CD4-positive, CD25-positive, alpha-beta regulatory T cell (primary cell): ENCODE results near the gene ZNRF2. TPM values are rescaled to one million over a fixed set of nuclear protein-coding genes. Genes with fewer than 3 reads are reported as not detected.
A peak's percentile ranks its signal among the peaks of the same experiment; 100 is the strongest.

Source experiments
- ATAC-seq, 2 donors: fragments of 150-1000 bp; cut with Tn5 transposase; one replicate each; pipeline ENCODE4 v1.10.0; 2021; ENCODE audit warnings: low read depth in 2 of 2, moderate number of reproducible peaks in 2 of 2, moderate library complexity in 1 of 2
- DNase-seq, 3 donors: peaks; one replicate each; pipeline versions ENCODE4 v3.0.0 to v3.0.0-alpha.2; 2012 to 2022; ENCODE audit warnings: mixed read lengths in 1 of 3
- H3K27ac ChIP-seq: one replicate; pipeline ENCODE4 v1.7.0; 2013; ENCODE audit warnings: mild to moderate bottlenecking, low read length; ENCODE audit not compliant: insufficient read depth, poor library complexity, severe bottlenecking
- H3K27me3 ChIP-seq: one replicate; pipeline ENCODE4 v1.7.0; 2013; ENCODE audit warnings: low read length; ENCODE audit not compliant: control insufficient read depth, insufficient read depth
- H3K36me3 ChIP-seq: one replicate; pipeline ENCODE4 v1.7.0; 2013; ENCODE audit warnings: mild to moderate bottlenecking, low read length, moderate library complexity; ENCODE audit not compliant: control insufficient read depth, insufficient read depth
- H3K4me1 ChIP-seq: 2 replicates; pipeline ENCODE4 v1.7.0; 2013; ENCODE audit warnings: mild to moderate bottlenecking, low read length; ENCODE audit not compliant: insufficient read depth, control insufficient read depth, poor library complexity, severe bottlenecking
- H3K4me3 ChIP-seq: one replicate; pipeline ENCODE4 v1.7.0; 2013; ENCODE audit warnings: low read depth, mild to moderate bottlenecking, low read length, moderate library complexity
- H3K9me3 ChIP-seq, 2 experiments: 1 replicate in 1 of 2; 2 replicates in 1 of 2; pipeline ENCODE4 v1.7.0; 2013; ENCODE audit warnings: low read length in 2 of 2, mild to moderate bottlenecking in 1 of 2, moderate library complexity in 1 of 2; ENCODE audit not compliant: control insufficient read depth in 2 of 2
- H3K27ac Mint-ChIP-seq, 3 donors: one replicate each; pipeline ENCODE4 v1.8.0; 2020 to 2022; ENCODE audit warnings: mild to moderate bottlenecking in 3 of 3, mixed read lengths in 3 of 3, moderate library complexity in 2 of 3
- H3K27me3 Mint-ChIP-seq: one replicate; pipeline ENCODE4 v1.8.0; 2022; ENCODE audit warnings: mild to moderate bottlenecking, mixed read lengths
- H3K36me3 Mint-ChIP-seq: one replicate; pipeline ENCODE4 v1.8.0; 2020; ENCODE audit warnings: mixed read lengths
- H3K4me1 Mint-ChIP-seq, 4 donors: one replicate each; pipeline ENCODE4 v1.8.0; 2020 to 2022; ENCODE audit warnings: mixed read lengths in 4 of 4, mild to moderate bottlenecking in 1 of 4
- H3K4me3 Mint-ChIP-seq, 4 donors: one replicate each; pipeline ENCODE4 v1.8.0; 2020 to 2022; ENCODE audit warnings: mild to moderate bottlenecking in 4 of 4, mixed read lengths in 4 of 4, moderate library complexity in 3 of 4
- H3K9me3 Mint-ChIP-seq, 7 donors: one replicate each; pipeline ENCODE4 v1.8.0; 2020 to 2022; ENCODE audit warnings: mixed read lengths in 7 of 7, mild to moderate bottlenecking in 3 of 7, moderate library complexity in 2 of 7
- polyA plus RNA-seq, 4 donors: library from polyadenylated mRNA; unstranded; fragments of 300-500 nt; fragmentation: Illumina TruSeq; gene quantifications; one replicate each; pipeline ENCODE4 v1.2.3, GENCODE V29; 2021
- total RNA-seq: library from RNA; stranded (reverse); gene quantifications from one replicate; pipeline ENCODE4 v1.2.3, GENCODE V29; 2022

The ZNRF2 gene
- total and polyA plus RNA-seq, 5 donors from 2014 or later: 2.1 to 53.1 (median 6.1) TPM

GRCh38 chr7:30351286-30351685 is 66.9 kb downstream of the ZNRF2 start:
- Histone ChIP-seq H3K9me3 (no peaks in the 10 kb centered on the region), H3K36me3 (no peaks in the 10 kb centered on the region), H3K4me1 (peaks cover 56% of the 10 kb centered on the region), H3K27ac (peak overlapping the region; percentile 93), H3K27me3 (no peaks in the 10 kb centered on the region), H3K4me3 (peak overlapping the region; percentile 30)
- Mint-ChIP-seq H3K27me3 (peaks cover 9% of the 10 kb centered on the region), H3K27ac (no peak overlapping the region), H3K36me3 (no peaks in the 10 kb centered on the region), H3K4me3 (no peak overlapping the region), H3K9me3 (no peaks in the 10 kb centered on the region), H3K4me1 (peaks cover 40 to 59% (median 49%) of the 10 kb centered on the region in 4 donors)
- DNase-seq (no peak), ATAC-seq (no peak)

DNA sequence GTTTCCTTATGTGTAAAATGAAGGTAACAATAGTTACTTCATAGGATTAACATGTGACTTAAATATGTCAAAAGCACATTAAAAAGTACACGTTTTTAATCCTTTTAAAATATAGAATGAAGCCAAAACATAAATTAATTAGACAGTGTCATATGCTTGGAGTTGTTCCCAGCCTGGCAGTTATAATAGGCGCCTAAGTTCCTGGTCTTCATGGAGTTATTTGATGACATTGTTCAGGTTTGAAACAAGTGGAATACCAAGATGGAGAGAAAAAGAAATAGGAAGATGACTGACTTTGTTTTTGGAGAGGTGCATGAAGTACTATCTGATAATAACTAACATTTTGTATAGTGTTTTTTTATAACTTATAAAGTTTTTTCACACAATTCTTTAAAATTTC is 67.3 kb downstream of the ZNRF2 start:
- Mint-ChIP-seq H3K9me3 (no peaks in the 10 kb centered on the region), H3K4me3 (no peak overlapping the region), H3K4me1 (peaks cover 37 to 55% (median 45%) of the 10 kb centered on the region in 4 donors), H3K27ac (no peak overlapping the region), H3K36me3 (no peaks in the 10 kb centered on the region), H3K27me3 (peaks cover 9% of the 10 kb centered on the region)
- no peak for DNase-seq
- peak overlapping the region; percentile 30 for H3K4me3 ChIP-seq
- ATAC-seq: no peak
- H3K4me1 ChIP-seq: peaks cover 52% of the 10 kb centered on the region
- no peaks in the 10 kb centered on the region for H3K27me3 ChIP-seq
- no peaks in the 10 kb centered on the region for H3K36me3 ChIP-seq
- H3K27ac ChIP-seq: no peak overlapping the region
- H3K9me3 ChIP-seq: no peaks in the 10 kb centered on the region

DNA sequence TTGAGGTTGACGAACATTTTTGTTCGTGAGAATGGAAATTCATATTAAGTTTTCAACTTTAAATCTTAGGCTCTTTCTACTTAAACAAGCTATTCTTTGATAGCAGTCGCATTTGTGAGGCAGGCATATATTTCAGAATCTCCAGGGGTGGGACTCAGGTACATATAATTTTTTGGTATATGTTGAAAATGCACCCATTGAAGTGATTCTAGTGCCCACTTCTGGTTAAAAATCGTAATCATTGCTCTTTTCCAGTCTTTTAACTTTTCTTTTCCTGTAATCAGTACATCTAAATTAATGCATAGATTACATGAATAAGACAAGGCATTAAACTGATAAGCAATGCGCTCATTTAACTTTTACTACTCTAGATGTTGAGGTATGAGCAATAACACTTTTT is 67.8 kb downstream of the ZNRF2 start:
- peaks cover 9% of the 10 kb centered on the region for H3K27me3 Mint-ChIP-seq
- DNase-seq (peak in 2 of 3 donors; percentile 35 to 58), ATAC-seq (no peak)
- peaks cover 37 to 50% (median 45%) of the 10 kb centered on the region in 4 donors for H3K4me1 Mint-ChIP-seq
- H3K27ac ChIP-seq: no peak overlapping the region
- no peaks in the 10 kb centered on the region for H3K9me3 ChIP-seq
- H3K36me3 Mint-ChIP-seq: peaks cover 4% of the 10 kb centered on the region
- H3K4me1 ChIP-seq: peaks cover 47% of the 10 kb centered on the region
- H3K4me3 ChIP-seq: no peak overlapping the region
- H3K27me3 ChIP-seq: no peaks in the 10 kb centered on the region
- H3K36me3 ChIP-seq: peaks cover 4% of the 10 kb centered on the region
- no peaks in the 10 kb centered on the region for H3K9me3 Mint-ChIP-seq
- H3K27ac Mint-ChIP-seq: peak overlapping the region in 2 of 3 donors; percentile 80 to 81
- peak overlapping the region in 1 of 4 donors; percentile 11 for H3K4me3 Mint-ChIP-seq

DNA sequence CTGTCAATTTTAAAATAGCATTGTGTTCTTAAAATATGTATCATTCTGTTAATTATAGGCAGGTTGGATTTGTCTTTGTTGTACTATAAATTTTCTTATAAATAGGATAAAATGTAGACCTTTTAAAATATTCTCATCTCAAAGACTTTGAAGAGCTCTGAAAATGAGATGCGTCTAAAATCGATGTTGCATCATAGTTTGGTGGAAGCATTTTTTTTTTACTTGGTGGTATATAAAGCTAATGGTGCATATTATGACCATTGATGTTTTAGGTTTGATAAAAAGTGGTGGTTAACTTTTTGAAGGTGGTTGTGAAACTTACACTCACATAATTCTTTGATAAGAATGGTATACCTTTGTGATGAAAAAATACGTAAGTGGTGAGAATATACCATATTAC is 69.1 kb downstream of the ZNRF2 start:
- H3K27me3 ChIP-seq: no peaks in the 10 kb centered on the region
- Mint-ChIP-seq H3K4me1 (peaks cover 37 to 41% (median 39%) of the 10 kb centered on the region in 4 donors), H3K27me3 (peaks cover under 1% of the 10 kb centered on the region), H3K4me3 (no peak overlapping the region), H3K36me3 (peaks cover 9% of the 10 kb centered on the region), H3K27ac (no peak overlapping the region), H3K9me3 (no peaks in the 10 kb centered on the region)
- no peaks in the 10 kb centered on the region for H3K9me3 ChIP-seq
- peaks cover 38% of the 10 kb centered on the region for H3K4me1 ChIP-seq
- peaks cover 13% of the 10 kb centered on the region for H3K36me3 ChIP-seq
- H3K27ac ChIP-seq: no peak overlapping the region
- DNase-seq (no peak), ATAC-seq (no peak)
- no peak overlapping the region for H3K4me3 ChIP-seq

GRCh38 chr7:30353932-30354607 is 69.7 kb downstream of the ZNRF2 start:
- Histone ChIP-seq H3K27me3 (no peaks in the 10 kb centered on the region), H3K4me1 (peaks cover 32% of the 10 kb centered on the region), H3K4me3 (no peak overlapping the region), H3K27ac (no peak overlapping the region), H3K36me3 (peaks cover 17% of the 10 kb centered on the region), H3K9me3 (no peaks in the 10 kb centered on the region)
- peaks cover 31 to 44% (median 41%) of the 10 kb centered on the region in 4 donors for H3K4me1 Mint-ChIP-seq
- H3K9me3 Mint-ChIP-seq: no peaks in the 10 kb centered on the region
- DNase-seq (no peak), ATAC-seq (no peak)
- H3K27me3 Mint-ChIP-seq: no peaks in the 10 kb centered on the region
- H3K4me3 Mint-ChIP-seq: no peak overlapping the region
- no peak overlapping the region for H3K27ac Mint-ChIP-seq
- peaks cover 13% of the 10 kb centered on the region for H3K36me3 Mint-ChIP-seq

DNA sequence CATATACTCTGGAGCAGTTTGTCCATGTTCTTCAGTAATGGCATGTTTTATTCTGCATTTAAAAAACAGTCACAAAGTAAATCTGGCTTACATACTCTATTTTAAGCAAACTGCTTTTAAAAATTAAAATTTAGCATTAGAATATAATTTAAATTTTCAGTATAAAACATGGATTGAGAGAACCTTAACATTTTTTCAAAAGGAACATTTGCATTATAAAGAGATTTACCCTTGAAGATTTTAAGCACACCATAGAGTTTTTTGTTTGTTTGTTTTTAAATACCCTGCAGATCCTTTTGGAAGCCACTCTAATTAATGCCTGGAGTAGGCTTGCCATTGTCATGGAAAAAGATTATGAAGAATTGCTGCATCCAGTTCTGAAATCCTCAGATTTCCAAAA is 70.4 kb downstream of the ZNRF2 start:
- Histone ChIP-seq H3K27ac (no peak overlapping the region), H3K27me3 (no peaks in the 10 kb centered on the region), H3K9me3 (no peaks in the 10 kb centered on the region), H3K4me1 (peaks cover 25% of the 10 kb centered on the region), H3K4me3 (no peak overlapping the region), H3K36me3 (peaks cover 20% of the 10 kb centered on the region)
- no peak for ATAC-seq
- Mint-ChIP-seq H3K36me3 (peaks cover 13% of the 10 kb centered on the region), H3K27me3 (no peaks in the 10 kb centered on the region), H3K4me1 (peaks cover 25 to 46% (median 43%) of the 10 kb centered on the region in 4 donors), H3K27ac (no peak overlapping the region), H3K9me3 (no peaks in the 10 kb centered on the region), H3K4me3 (no peak overlapping the region)
- no peak for DNase-seq

DNA sequence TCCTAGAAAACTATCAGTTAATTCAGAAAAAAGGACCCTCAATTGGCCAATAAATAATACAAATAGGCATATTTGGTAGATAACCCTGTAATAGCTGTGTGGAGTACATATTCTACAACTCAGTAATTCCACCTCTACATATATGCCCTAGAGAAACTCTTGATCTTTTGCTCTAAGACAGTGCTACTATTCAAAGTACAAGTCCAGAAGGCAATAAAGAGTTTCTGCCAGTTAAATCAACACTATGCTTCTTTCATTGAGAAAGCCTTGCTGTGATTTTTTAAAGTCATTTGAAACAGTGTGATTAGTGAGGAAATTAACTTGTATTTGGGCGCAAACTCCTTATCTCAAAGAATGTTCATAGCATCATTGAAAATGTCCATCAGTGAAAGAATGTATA is 75.6 kb downstream of the ZNRF2 start:
- no peak for ATAC-seq

More for the DNA sequence above, 75.6 kb downstream of the ZNRF2 start:
- no peaks in the 10 kb centered on the region for H3K4me1 ChIP-seq
- H3K9me3 Mint-ChIP-seq: no peaks in the 10 kb centered on the region
- no peak overlapping the region for H3K4me3 ChIP-seq
- H3K4me1 Mint-ChIP-seq: peaks cover 7 to 44% (median 41%) of the 10 kb centered on the region in 4 donors
- peaks cover 24% of the 10 kb centered on the region for H3K36me3 Mint-ChIP-seq
- H3K27me3 Mint-ChIP-seq: no peaks in the 10 kb centered on the region
- H3K4me3 Mint-ChIP-seq: no peak overlapping the region
- no peaks in the 10 kb centered on the region for H3K9me3 ChIP-seq
- no peak overlapping the region for H3K27ac ChIP-seq
- no peak overlapping the region for H3K27ac Mint-ChIP-seq
- H3K36me3 ChIP-seq: peaks cover 20% of the 10 kb centered on the region
- H3K27me3 ChIP-seq: no peaks in the 10 kb centered on the region
- DNase-seq: no peak
